ENCODE data around the gene BTNL8.
"Not testable (repeated sequence)": the region's sequence is repeated elsewhere in the genome, so short reads cannot be mapped to it uniquely, and the experiment has no call there.

Gene BTNL8

GRCh38 chr5:180875860-180876426, 23.0 kb upstream of the BTNL8 start:
- DNase-seq (ENCODE audit: low spot score), result no peak

GRCh38 chr5:180885845-180886529, 13.0 kb upstream of the BTNL8 start:
- DNase-seq (ENCODE audit: low spot score), result not testable (repeated sequence)

- no peak for DNase-seq (ENCODE audit: low spot score)
Observed at GRCh38 chr5:180889381-180889780, 9.6 kb upstream of the BTNL8 start.

GRCh38 chr5:180895330-180895729, 3.6 kb upstream of the BTNL8 start:
- DNase-seq (ENCODE audit: low spot score), result not testable (repeated sequence)

GRCh38 chr5:180900178-180900577, 1.2 kb downstream of the BTNL8 start:
- DNase-seq (ENCODE audit: low spot score), result no peak

GRCh38 chr5:180901319-180902009, 2.5 kb downstream of the BTNL8 start:
- DNase-seq (ENCODE audit: low spot score), result no peak

GRCh38 chr5:180908400-180908799, 9.4 kb downstream of the BTNL8 start:
- no peak for DNase-seq (ENCODE audit: low spot score)

- no peak for DNase-seq (ENCODE audit: low spot score)
Observed at GRCh38 chr5:180908998-180909731, 10.2 kb downstream of the BTNL8 start.

- no peak for DNase-seq (ENCODE audit: low spot score)
Observed at GRCh38 chr5:180909782-180910181, 10.8 kb downstream of the BTNL8 start.

GRCh38 chr5:180910182-180910581, 11.2 kb downstream of the BTNL8 start:
- no peak for DNase-seq (ENCODE audit: low spot score)

- DNase-seq (ENCODE audit: low spot score), result no peak
Observed at GRCh38 chr5:180910735-180911134, 11.8 kb downstream of the BTNL8 start.

- no peak for DNase-seq (ENCODE audit: low spot score)
Observed at GRCh38 chr5:180914646-180915045, 15.7 kb downstream of the BTNL8 start.

- no peak for DNase-seq (ENCODE audit: low spot score)
Observed at GRCh38 chr5:180915924-180916323, 17.0 kb downstream of the BTNL8 start.

GRCh38 chr5:180918380-180918779, 19.4 kb downstream of the BTNL8 start:
- DNase-seq (ENCODE audit: low spot score), result no peak

GRCh38 chr5:180920710-180921109, 21.8 kb downstream of the BTNL8 start:
- no peak for DNase-seq (ENCODE audit: low spot score)

GRCh38 chr5:180922932-180923331, 24.0 kb downstream of the BTNL8 start:
- DNase-seq (ENCODE audit: low spot score), result no peak

- no peak for DNase-seq (ENCODE audit: low spot score)
Observed at GRCh38 chr5:180932660-180933059, 33.7 kb downstream of the BTNL8 start.

- DNase-seq (ENCODE audit: low spot score), result no peak
Observed at GRCh38 chr5:180935203-180935602, 36.2 kb downstream of the BTNL8 start.

- no peak for DNase-seq (ENCODE audit: low spot score)
Observed at GRCh38 chr5:180938294-180938693, 39.3 kb downstream of the BTNL8 start.

GRCh38 chr5:180950291-180950949, 51.5 kb downstream of the BTNL8 start:
- no peak for DNase-seq (ENCODE audit: low spot score)

GRCh38 chr5:180959661-180960060, 60.7 kb downstream of the BTNL8 start:
- DNase-seq (ENCODE audit: low spot score), result no peak

- no peak for DNase-seq (ENCODE audit: low spot score)
Observed at GRCh38 chr5:180960209-180960608, 61.2 kb downstream of the BTNL8 start.

Data from AG08395 (cell line).